ENCODE data around the gene RNU1-2. TPM values are rescaled to one million over a fixed set of nuclear protein-coding genes. Genes with fewer than 3 reads are reported as not detected.
"Not testable (repeated sequence)": the region's sequence is repeated elsewhere in the genome, so short reads cannot be mapped to it uniquely, and the experiment has no call there.

Gene RNU1-2
- total and polyA plus RNA-seq, 2 of the 4 experiments (the other 2 are of a cell fraction) = under 0.01 TPM; not detected in 1

DNA sequence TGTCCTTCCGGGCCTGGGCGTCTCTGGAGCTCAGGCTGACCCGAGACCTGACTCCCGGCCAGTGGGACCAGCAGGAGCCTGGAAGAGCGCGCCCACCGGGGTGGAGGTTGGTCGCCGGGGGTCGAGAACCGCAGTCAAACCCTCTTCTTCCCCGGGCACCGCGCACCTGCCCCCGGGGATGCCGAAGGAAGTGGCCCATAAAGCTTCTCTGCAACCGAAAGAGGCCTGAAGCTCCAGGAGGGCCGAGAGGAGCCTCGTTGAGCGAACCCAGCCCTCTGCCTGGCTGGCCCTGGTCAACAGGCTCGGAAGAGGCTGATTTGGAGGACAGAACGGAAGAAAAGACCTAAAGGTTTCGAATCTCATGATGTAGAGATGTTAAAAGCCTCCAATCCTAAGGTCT is 24.6 kb upstream of the RNU1-2 start:
- H3K14ac ChIP-seq (replicated peaks; ENCODE audit: low read depth, low read length); BruUV-seq (replicated peaks); H3K27ac ChIP-seq (ENCODE audit: insufficient read depth, low read length); DNase-seq; H2BK20ac ChIP-seq (ENCODE audit: low read depth, low read length); H3K9me1 ChIP-seq (ENCODE audit: insufficient read depth, low read length); dilution Hi-C loops (cut with HindIII; ENCODE audit: low sequenced_read_pairs, unreplicated experiment); H3K23ac ChIP-seq (ENCODE audit: low read depth, low read length); H3K9me3 ChIP-seq (ENCODE audit: control insufficient read depth, insufficient read depth, low read length); in situ Hi-C loops (cut with MboI; ENCODE audit: low sequenced_read_pairs); H4K8ac ChIP-seq (ENCODE audit: low read depth in 2 of 2, low read length in 2 of 2); ATAC-seq (ENCODE audit: low read depth); H2AK5ac ChIP-seq (ENCODE audit: low read depth, low read length); H3K4ac ChIP-seq (ENCODE audit: low read depth, low read length); H2BK15ac ChIP-seq (ENCODE audit: low read depth, low read length); H4K5ac ChIP-seq (ENCODE audit: low read depth, low read length); H3K4me1 ChIP-seq (ENCODE audit: control insufficient read depth, insufficient read depth, low read length); H3K4me2 ChIP-seq (ENCODE audit: low read depth, low read length); H4K91ac ChIP-seq (ENCODE audit: insufficient read depth, low read depth, low read length); H4K20me1 ChIP-seq (ENCODE audit: insufficient read depth, low read length); H3K56ac ChIP-seq (ENCODE audit: extremely low read depth, insufficient read depth, low read length); H3K9ac ChIP-seq (ENCODE audit: low read depth, low read length); H2BK5ac ChIP-seq (ENCODE audit: low read depth, low read length, poor library complexity, severe bottlenecking); H2AFZ ChIP-seq (replicated peaks; ENCODE audit: low read length, poor library complexity); H2BK120ac ChIP-seq (ENCODE audit: low read depth, low read length); H3K18ac ChIP-seq (ENCODE audit: low read depth, low read length); H3K4me3 ChIP-seq (ENCODE audit: insufficient read depth, low read depth, low read length); CTCF ChIA-PET; POLR2A ChIA-PET (ENCODE audit: unreplicated experiment); H2AK9ac ChIP-seq (replicated peaks; ENCODE audit: low read depth, low read length, poor library complexity); H3K36me3 ChIP-seq (ENCODE audit: control insufficient read depth, insufficient read depth, low read length); intact Hi-C loops (cut with micrococcal nuclease); H3K79me1 ChIP-seq (ENCODE audit: low read depth in 1 of 2, low read length in 2 of 2): not testable (repeated sequence)
- H3K27me3 ChIP-seq (ENCODE audit: control insufficient read depth, insufficient read depth, low read length) = peaks cover 23% of the 10 kb centered on the region
- no CpG with 5 or more reads among the region's 23 CpGs for WGBS, 2 experiments (ENCODE audit: extremely low coverage in 2 of 2, insufficient read length in 1 of 2)
